ENCODE measurements around the gene SERINC3. TPM values are rescaled to one million over a fixed set of nuclear protein-coding genes. Genes with fewer than 3 reads are reported as not detected.

The SERINC3 gene
- total and polyA plus RNA-seq, 2 of the 8 experiments (the other 6 are each of a cell fraction or from before 2014, with no cell fraction given), result 47.2 to 66.0 TPM

GRCh38 chr20:44542890-44543289 is 21.0 kb upstream of the SERINC3 start:
- H4K20me1 ChIP-seq (replicated peaks in 1 of 2; ENCODE audit: control insufficient read depth in 1 of 2, insufficient read depth in 2 of 2, low read length in 2 of 2), result peaks cover 0 to 1% of the 10 kb centered on the region in 2 experiments
- no peaks in the 10 kb centered on the region for H3K9me3 ChIP-seq (ENCODE audit: insufficient read depth in 2 of 2, low read depth in 1 of 2, low read length in 1 of 2)
- H2BK20ac ChIP-seq (ENCODE audit: low read length), result no peak overlapping the region
- no peak overlapping the region for H2BK120ac ChIP-seq (replicated peaks; ENCODE audit: low read depth, low read length)
- no peaks in the 10 kb centered on the region for H3K36me3 ChIP-seq (ENCODE audit: control insufficient read depth in 2 of 4, insufficient read depth in 4 of 4, low read length in 3 of 4)
- H3K56ac ChIP-seq (replicated peaks; ENCODE audit: insufficient read length, low read depth, low read length), result no peak overlapping the region
- POLR2A ChIA-PET (ENCODE audit: partially characterized antibody), result interaction anchor here (0.6 to 1.2 kb wide), 2 partner anchors 11 to 239 kb away, joined by 3 read pairs; no protein-coding TSS in a partner anchor
- no peaks in the 10 kb centered on the region for H3K4me1 ChIP-seq (replicated peaks in 1 of 4; ENCODE audit: control insufficient read depth in 3 of 4, insufficient read depth in 4 of 4, low read length in 3 of 4)
- no peak overlapping the region for H3K4me2 ChIP-seq (ENCODE audit: insufficient read depth in 1 of 2, low read depth in 2 of 2, low read length in 2 of 2)
- no peak overlapping the region for H2BK15ac ChIP-seq (ENCODE audit: low read length)
- H3K23ac ChIP-seq (ENCODE audit: insufficient read length), result no peak overlapping the region
- H2AK5ac ChIP-seq (ENCODE audit: low read depth, low read length), result no peak overlapping the region
- H4K8ac ChIP-seq (ENCODE audit: extremely low read depth, insufficient read depth, low read length), result no peak overlapping the region
- H4K5ac ChIP-seq (ENCODE audit: insufficient read length, low read depth, low read length), result no peak overlapping the region
- H3K79me1 ChIP-seq (ENCODE audit: low read depth, low read length), result peaks cover 2% of the 10 kb centered on the region
- 92% methylated on average over 1 of the region's 1 CpG; no CpG with 5 or more reads in 1 of the 2 experiments for WGBS, 2 experiments (ENCODE audit: extremely low coverage in 1 of 2, insufficient coverage in 1 of 2, insufficient read length in 1 of 2, insufficient replicate concordance in 2 of 2, low coverage in 1 of 2, low lambda C conversion rate in 2 of 2, missing lambda C conversion rate in 1 of 2)
- no peak overlapping the region for H2AFZ ChIP-seq (ENCODE audit: low read length)
- no peaks in the 10 kb centered on the region for H3K23me2 ChIP-seq (ENCODE audit: low read depth, low read length)
- H3K4ac ChIP-seq (replicated peaks; ENCODE audit: insufficient read length, low read depth, low read length), result no peak overlapping the region
- no peak overlapping the region for H4K91ac ChIP-seq (replicated peaks; ENCODE audit: insufficient read length, low read length)
- no peak overlapping the region for H3K14ac ChIP-seq (ENCODE audit: insufficient read length)
- no peak overlapping the region for H3K27ac ChIP-seq (ENCODE audit: low read depth, low read length)
- no peak overlapping the region for H3K18ac ChIP-seq (ENCODE audit: extremely low read depth, low read length)
- H2BK12ac ChIP-seq (ENCODE audit: low read depth, low read length), result no peak overlapping the region
- H2BK5ac ChIP-seq (ENCODE audit: low read depth, low read length), result no peak overlapping the region
- DNase-seq (ENCODE audit: low read depth in 1 of 2, low spot score in 2 of 2) (no peak), FAIRE-seq (no peak)
- 0 out of 4 replicates have a peak, but pooled peaks cover 0 to 3% of the 10 kb centered on the region in 2 experiments for H3K79me2 ChIP-seq (ENCODE audit: control insufficient read depth in 1 of 2, insufficient read depth in 2 of 2, low read length in 2 of 2)
- no peak overlapping the region for H3K9ac ChIP-seq (replicated peaks in 1 of 4; ENCODE audit: extremely low read depth in 1 of 4, low read depth in 3 of 4, low read length in 3 of 4)
- CTCF ChIA-PET (ENCODE audit: partially characterized antibody), result interaction anchor here (1.1 to 1.2 kb wide), 4 partner anchors 16 to 60 kb away, joined by 3 to 4 read pairs (median 4); no protein-coding TSS in a partner anchor
- H3K27me3 ChIP-seq (replicated peaks in 1 of 4; ENCODE audit: control insufficient read depth in 3 of 4, extremely low read depth in 1 of 4, insufficient read depth in 3 of 4, low read length in 3 of 4), result no peaks in the 10 kb centered on the region
- no peak overlapping the region for H3K4me3 ChIP-seq (ENCODE audit: extremely low read depth in 1 of 4, insufficient read depth in 2 of 4, low read depth in 3 of 4, low read length in 4 of 4)
- TF ChIP-seq YY1 (IDR thresholded peaks at IDR 0.05; ENCODE audit: low read depth, low read length) (no peak), CHD2 (IDR thresholded peaks at IDR 0.05; ENCODE audit: low read length) (no peak), GABPA (IDR thresholded peaks at IDR 0.05; ENCODE audit: borderline replicate concordance, insufficient read depth, low read length) (no peak), BCL11A (IDR thresholded peaks at IDR 0.05; ENCODE audit: low read depth in 2 of 2, low read length in 2 of 2) (no peak), JUN (IDR thresholded peaks at IDR 0.05; ENCODE audit: low read depth, low read length) (no peak), CHD1 (IDR thresholded peaks at IDR 0.05; ENCODE audit: low read depth, low read length) (no peak), TBP (IDR thresholded peaks at IDR 0.05; ENCODE audit: low read depth, low read length) (no peak), SIRT6 (IDR thresholded peaks at IDR 0.05; ENCODE audit: low read length) (no peak), SIN3A (conservative IDR thresholded peaks at IDR 0.05 in 1 of 2, IDR thresholded peaks at IDR 0.05 in 1 of 2; ENCODE audit: low read depth in 1 of 2, low read length in 2 of 2) (no peak)
